Left ventricle myocardium inferior (tissue), 1 donor: ENCODE data around the gene SLC48A1. TPM values are rescaled to one million over a fixed set of nuclear protein-coding genes. Genes with fewer than 3 reads are reported as not detected.
A peak's percentile ranks its signal among the peaks of the same experiment; 100 is the strongest.

Experiments
- DNase-seq: peaks from one replicate; pipeline ENCODE4 v3.0.0-alpha.2; 2020
- H3K27ac ChIP-seq: fragments of 200-600 bp; replicated peaks from 2 replicates; pipeline ENCODE4 v1.8.0; 2021
- H3K27me3 ChIP-seq: fragments of 200-600 bp; 2 replicates; pipeline ENCODE4 v1.8.0; 2021; ENCODE audit warnings: low read depth
- H3K36me3 ChIP-seq: fragments of 200-600 bp; 2 replicates; pipeline ENCODE4 v1.8.0; 2021
- H3K4me1 ChIP-seq: fragments of 200-600 bp; 2 replicates; pipeline ENCODE4 v1.8.0; 2021
- H3K4me3 ChIP-seq: fragments of 200-600 bp; 2 replicates; pipeline ENCODE4 v1.8.0; 2021; ENCODE audit warnings: mild to moderate bottlenecking, moderate library complexity
- H3K9me3 ChIP-seq: fragments of 200-600 bp; replicated peaks from 2 replicates; pipeline ENCODE4 v1.8.0; 2021
- CTCF ChIP-seq: fragments of 200-600 bp; IDR thresholded peaks from 2 replicates; pipeline ENCODE4 v1.8.0; 2021; ENCODE audit warnings: antibody characterized with exemption, mild to moderate bottlenecking, borderline replicate concordance
- intact Hi-C: fragments of 100-400 bp; cut with micrococcal nuclease; formaldehyde crosslinking; loops from one replicate; pipeline ENCODE4 v1.11.0; 2022
- total RNA-seq: library from RNA; stranded (reverse); fragmentation: NEBNext Ultra II Directional; extraction: Animal tissue kit (Norgen Biotek cat#: 25700); gene quantifications from one replicate; pipeline ENCODE4 v1.2.1, GENCODE V29; 2021
- donor health status: DM: no; HTN: yes; CAD: no; lungs with severe emphysema.

SLC48A1 gene
- total RNA-seq, 1 donor from 2014 or later: 25.3 TPM

GRCh38 chr12:47787596-47788319 is 14.7 kb downstream of the SLC48A1 start:
- peaks cover 100% of the 10 kb centered on the region for H3K36me3 ChIP-seq
- no peaks in the 10 kb centered on the region for H3K9me3 ChIP-seq
- no peak overlapping the region for H3K4me3 ChIP-seq
- H3K4me1 ChIP-seq: peaks cover 17% of the 10 kb centered on the region
- intact Hi-C loops: no loop called here
- H3K27me3 ChIP-seq: no peaks in the 10 kb centered on the region
- DNase-seq: peak; percentile 9
- TF ChIP-seq CTCF: no peak
- H3K27ac ChIP-seq: peak overlapping the region; percentile 9

DNA sequence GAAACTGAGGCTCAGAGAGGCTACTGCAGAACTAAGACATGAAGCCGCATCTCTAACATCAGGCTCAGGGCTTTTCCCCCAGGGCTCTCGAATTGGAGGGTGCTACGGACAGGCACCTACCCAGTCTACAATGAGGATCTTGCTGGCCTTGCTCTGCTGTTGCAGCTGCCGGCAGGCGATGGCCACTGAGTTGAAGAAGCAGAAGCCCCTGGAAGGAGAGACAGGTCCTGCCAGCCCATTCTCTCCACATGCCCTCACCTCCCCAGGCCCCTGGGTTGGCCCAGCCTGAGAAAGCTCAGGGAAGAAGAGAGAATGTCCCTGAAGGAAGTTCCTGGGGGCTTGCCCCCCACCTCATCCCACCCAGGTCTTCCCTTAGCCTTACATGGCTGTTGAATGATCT is 16.1 kb downstream of the SLC48A1 start:
- peaks cover 100% of the 10 kb centered on the region for H3K36me3 ChIP-seq
- H3K9me3 ChIP-seq: no peaks in the 10 kb centered on the region
- H3K4me1 ChIP-seq: peaks cover 5% of the 10 kb centered on the region
- no peak overlapping the region for H3K27ac ChIP-seq
- peak; percentile 7 for DNase-seq
- intact Hi-C loops: no loop called here
- no peaks in the 10 kb centered on the region for H3K27me3 ChIP-seq
- no peak overlapping the region for H3K4me3 ChIP-seq
- no peak for TF ChIP-seq CTCF

- H3K4me1 ChIP-seq: peaks cover 4% of the 10 kb centered on the region
- TF ChIP-seq CTCF: no peak
- DNase-seq: peak; percentile 12
- intact Hi-C loops: no loop called here
- no peaks in the 10 kb centered on the region for H3K9me3 ChIP-seq
- H3K27me3 ChIP-seq: no peaks in the 10 kb centered on the region
- peak overlapping the region; percentile 12 for H3K27ac ChIP-seq
- H3K4me3 ChIP-seq: no peak overlapping the region
- peaks cover 100% of the 10 kb centered on the region for H3K36me3 ChIP-seq
Observed at GRCh38 chr12:47789712-47790489, 16.9 kb downstream of the SLC48A1 start.

DNA sequence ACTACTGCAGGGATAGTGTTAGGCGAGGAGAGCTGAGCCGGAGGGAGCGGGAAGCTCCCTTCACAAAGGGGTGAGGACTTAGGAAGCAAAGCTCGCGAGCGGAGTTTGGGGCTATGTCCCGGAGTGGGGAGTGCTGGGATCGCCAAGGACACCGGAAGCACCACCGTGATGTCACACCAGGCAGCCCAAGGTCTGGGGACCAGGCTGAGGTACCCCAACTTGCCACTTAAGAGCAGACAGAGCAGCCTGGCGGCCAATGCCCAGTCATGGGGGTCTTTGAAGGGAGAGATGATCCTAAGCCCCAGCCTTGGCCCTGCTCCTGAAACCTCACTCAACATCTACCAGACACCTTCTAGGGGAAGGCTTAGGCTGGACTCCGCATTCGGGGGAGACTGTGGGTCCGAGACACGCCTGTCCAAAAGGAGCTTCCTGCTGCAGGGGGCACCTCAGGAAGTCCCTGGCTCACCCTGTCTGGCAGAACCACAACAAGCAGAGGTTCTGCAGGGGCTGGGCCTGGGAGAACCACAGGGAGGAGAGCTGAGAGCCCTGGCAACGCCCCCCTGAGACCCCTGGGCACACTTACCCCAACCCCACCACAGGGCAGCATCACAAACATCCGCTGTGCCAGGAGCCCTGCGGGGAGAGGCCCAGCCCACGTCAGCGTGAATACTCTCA is 17.8 kb downstream of the SLC48A1 start:
- intact Hi-C loops: no loop called here
- Histone ChIP-seq H3K4me1 (peaks cover 4% of the 10 kb centered on the region), H3K36me3 (peaks cover 100% of the 10 kb centered on the region), H3K27me3 (no peaks in the 10 kb centered on the region), H3K9me3 (no peaks in the 10 kb centered on the region), H3K27ac (no peak overlapping the region), H3K4me3 (no peak overlapping the region)
- no peak for TF ChIP-seq CTCF
- DNase-seq: no peak

- H3K36me3 ChIP-seq: peaks cover 100% of the 10 kb centered on the region
- intact Hi-C loops: no loop called here
- peak; percentile 13 for DNase-seq
- H3K27me3 ChIP-seq: no peaks in the 10 kb centered on the region
- no peak for TF ChIP-seq CTCF
- peaks cover 4% of the 10 kb centered on the region for H3K4me1 ChIP-seq
- no peak overlapping the region for H3K27ac ChIP-seq
- H3K9me3 ChIP-seq: no peaks in the 10 kb centered on the region
- no peak overlapping the region for H3K4me3 ChIP-seq
Observed at GRCh38 chr12:47791351-47791746, 18.3 kb downstream of the SLC48A1 start.
